Stimulated activated CD4-positive, alpha-beta T cell treated with anti-CD3 and anti-CD28 coated beads, Interleukin-4, amount 100 ng/mL, for 24 hours (primary cell): Measurements from ENCODE around the gene SCAMP5.

ENCODE experiments used
- DNase-seq: peaks from one replicate; pipeline ENCODE4 v3.0.0-alpha.2; 2020

SCAMP5 gene

GRCh38 chr15:75048394-75048793 lies 53.0 kb downstream of the SCAMP5 start:
- DNase-seq = no peak

GRCh38 chr15:75049392-75049791 lies 54.0 kb downstream of the SCAMP5 start:
- DNase-seq = no peak

- no peak for DNase-seq
Observed at GRCh38 chr15:75050283-75050682, 54.9 kb downstream of the SCAMP5 start.

GRCh38 chr15:75051191-75051608 lies 55.8 kb downstream of the SCAMP5 start:
- DNase-seq = no peak

- no peak for DNase-seq
Observed at GRCh38 chr15:75051711-75052110, 56.3 kb downstream of the SCAMP5 start.

GRCh38 chr15:75052972-75053747 lies 57.8 kb downstream of the SCAMP5 start:
- DNase-seq = no peak

GRCh38 chr15:75053748-75054125 lies 58.4 kb downstream of the SCAMP5 start:
- no peak for DNase-seq

GRCh38 chr15:75054172-75054897 lies 59.0 kb downstream of the SCAMP5 start:
- DNase-seq = no peak

GRCh38 chr15:75056036-75056435 lies 60.7 kb downstream of the SCAMP5 start:
- DNase-seq = no peak

- DNase-seq = no peak
Observed at GRCh38 chr15:75058127-75058905, 63.0 kb downstream of the SCAMP5 start.

GRCh38 chr15:75059607-75060006 lies 64.2 kb downstream of the SCAMP5 start:
- no peak for DNase-seq

GRCh38 chr15:75061272-75061671 lies 65.9 kb downstream of the SCAMP5 start:
- no peak for DNase-seq

- no peak for DNase-seq
Observed at GRCh38 chr15:75062706-75063105, 67.3 kb downstream of the SCAMP5 start.

GRCh38 chr15:75063338-75063737 lies 68.0 kb downstream of the SCAMP5 start:
- DNase-seq = no peak

- no peak for DNase-seq
Observed at GRCh38 chr15:75063889-75064288, 68.5 kb downstream of the SCAMP5 start.

GRCh38 chr15:75064846-75065245 lies 69.5 kb downstream of the SCAMP5 start:
- no peak for DNase-seq

- DNase-seq = no peak
Observed at GRCh38 chr15:75065467-75065850, 70.1 kb downstream of the SCAMP5 start.

- no peak for DNase-seq
Observed at GRCh38 chr15:75065851-75066509, 70.6 kb downstream of the SCAMP5 start.

- DNase-seq = peak; percentile 41
Observed at GRCh38 chr15:75067123-75067830, 71.9 kb downstream of the SCAMP5 start.

GRCh38 chr15:75068748-75069147 lies 73.4 kb downstream of the SCAMP5 start:
- DNase-seq = no peak

GRCh38 chr15:75069301-75069925 lies 74.0 kb downstream of the SCAMP5 start:
- no peak for DNase-seq

GRCh38 chr15:75070674-75071073 lies 75.3 kb downstream of the SCAMP5 start:
- no peak for DNase-seq
